Hepatocyte (in vitro differentiated cells): ENCODE results near the gene GOLT1B.

Experiments
- EZH2 ChIP-seq: fragments of 200-600 bp; sonication (generic); IDR thresholded peaks from 2 replicates; pipeline ENCODE4 v1.6.1; 2016; ENCODE audit warnings: antibody characterized with exemption, mild to moderate bottlenecking, borderline replicate concordance
- EZH2phosphoT487 ChIP-seq: fragments of 200-600 bp; sonication (generic); IDR thresholded peaks from one replicate; pipeline ENCODE4 v1.6.1; 2018; ENCODE audit warnings: antibody characterized with exemption, mild to moderate bottlenecking, low read depth, moderate library complexity; ENCODE audit not compliant: unreplicated experiment, severe bottlenecking
- TF ChIP-seq, protein P1 (sequence below): fragments of 200-600 bp; sonication (generic); IDR thresholded peaks from 2 replicates; pipeline ENCODE4 v1.5.1; 2016; ENCODE audit warnings: antibody characterized with exemption, mild to moderate bottlenecking; ENCODE audit not compliant: poor library complexity

- TF ChIP-seq, protein P1, sequence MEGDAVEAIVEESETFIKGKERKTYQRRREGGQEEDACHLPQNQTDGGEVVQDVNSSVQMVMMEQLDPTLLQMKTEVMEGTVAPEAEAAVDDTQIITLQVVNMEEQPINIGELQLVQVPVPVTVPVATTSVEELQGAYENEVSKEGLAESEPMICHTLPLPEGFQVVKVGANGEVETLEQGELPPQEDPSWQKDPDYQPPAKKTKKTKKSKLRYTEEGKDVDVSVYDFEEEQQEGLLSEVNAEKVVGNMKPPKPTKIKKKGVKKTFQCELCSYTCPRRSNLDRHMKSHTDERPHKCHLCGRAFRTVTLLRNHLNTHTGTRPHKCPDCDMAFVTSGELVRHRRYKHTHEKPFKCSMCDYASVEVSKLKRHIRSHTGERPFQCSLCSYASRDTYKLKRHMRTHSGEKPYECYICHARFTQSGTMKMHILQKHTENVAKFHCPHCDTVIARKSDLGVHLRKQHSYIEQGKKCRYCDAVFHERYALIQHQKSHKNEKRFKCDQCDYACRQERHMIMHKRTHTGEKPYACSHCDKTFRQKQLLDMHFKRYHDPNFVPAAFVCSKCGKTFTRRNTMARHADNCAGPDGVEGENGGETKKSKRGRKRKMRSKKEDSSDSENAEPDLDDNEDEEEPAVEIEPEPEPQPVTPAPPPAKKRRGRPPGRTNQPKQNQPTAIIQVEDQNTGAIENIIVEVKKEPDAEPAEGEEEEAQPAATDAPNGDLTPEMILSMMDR = no peak
- TF ChIP-seq EZH2 (no peak), EZH2phosphoT487 (no peak)
Measured at GRCh38 chr12:21562859-21563258, 61.3 kb downstream of the GOLT1B start.
